DMS 273 (cell line): ENCODE measurements around the gene RGS9BP.
"Not testable (repeated sequence)": the region's sequence is repeated elsewhere in the genome, so short reads cannot be mapped to it uniquely, and the experiment has no call there.

Experiments
- DNase-seq: peaks from one replicate; lab custom pipeline; 2025; ENCODE audit not compliant: unreplicated experiment; lab: John Stamatoyannopoulos, UW

Gene RGS9BP

DNA sequence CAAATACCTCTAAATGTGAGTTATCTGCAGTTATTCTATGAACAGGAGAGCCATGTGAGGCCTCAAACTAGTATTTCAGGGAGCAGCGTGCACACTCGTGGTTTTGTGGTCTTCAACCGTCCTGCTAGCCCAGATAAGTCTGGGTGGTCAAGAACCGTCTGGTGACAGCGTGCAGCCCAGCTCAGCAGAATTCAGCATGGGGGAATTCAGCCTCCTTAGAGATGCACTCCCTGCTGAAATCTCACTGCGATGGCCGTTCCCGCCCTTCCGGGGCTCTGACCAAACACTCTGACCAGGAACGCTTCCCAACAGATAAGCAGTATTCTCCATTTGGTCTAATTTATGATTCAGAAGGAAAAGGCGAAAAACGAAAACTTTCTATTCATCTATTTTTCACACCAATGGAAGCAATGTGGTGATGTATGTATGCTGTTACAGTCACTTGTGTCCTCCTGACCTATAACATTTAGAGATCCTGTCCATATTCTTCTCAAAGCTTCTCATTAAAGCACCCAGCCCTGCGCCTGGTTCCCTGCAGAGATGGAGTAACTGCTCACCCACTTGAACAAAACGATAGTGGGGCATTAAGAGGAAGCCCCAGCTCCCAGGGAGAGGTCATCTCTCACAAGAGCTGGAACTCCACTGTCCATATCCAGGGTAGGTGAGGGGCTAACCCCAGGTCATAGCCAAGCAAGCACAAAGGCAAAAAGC, 3.6 kb upstream of the RGS9BP start:
- DNase-seq: no peak

GRCh38 chr19:32672841-32673240, 2.8 kb upstream of the RGS9BP start:
- no peak for DNase-seq

- no peak for DNase-seq
These were observed 2.1 kb upstream of the RGS9BP start for GRCh38 chr19:32673573-32673972.

GRCh38 chr19:32674153-32674930, 1.3 kb upstream of the RGS9BP start:
- DNase-seq: peak; percentile 42

GRCh38 chr19:32674931-32675719, 523 bp upstream of the RGS9BP start, which contains the start of gene ANKRD27:
Gene ANKRD27, minus strand, starts transcription at chr19:32675180. Its CDS starts 16,165 bp downstream, at chr19:32659015.
- peak; percentile 100 for DNase-seq

- DNase-seq: peak; percentile 63
These were observed 692 bp downstream of the RGS9BP start for GRCh38 chr19:32676186-32676894.

GRCh38 chr19:32676895-32677359, 1.3 kb downstream of the RGS9BP start:
- DNase-seq: no peak

DNA sequence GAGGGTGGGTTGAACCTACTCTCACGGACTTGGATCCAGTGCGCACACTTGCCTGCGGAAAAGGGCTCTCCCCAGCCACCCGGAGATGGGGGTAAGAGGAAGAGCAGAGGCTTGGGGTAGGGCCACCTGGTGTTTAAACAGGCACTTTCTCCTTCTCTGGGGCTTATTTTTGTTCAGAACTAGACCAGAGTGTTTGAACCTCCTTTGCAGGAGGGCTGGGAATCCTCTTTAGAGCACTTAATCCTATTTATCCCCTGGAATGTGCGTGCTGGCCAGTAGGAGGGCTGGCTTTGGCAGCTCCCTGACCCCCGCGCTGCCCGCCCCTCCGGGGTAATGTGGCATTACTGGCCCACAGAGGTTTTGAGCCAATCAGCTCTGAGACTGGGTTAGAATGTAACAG, 2.0 kb downstream of the RGS9BP start:
- DNase-seq: peak; percentile 32

DNA sequence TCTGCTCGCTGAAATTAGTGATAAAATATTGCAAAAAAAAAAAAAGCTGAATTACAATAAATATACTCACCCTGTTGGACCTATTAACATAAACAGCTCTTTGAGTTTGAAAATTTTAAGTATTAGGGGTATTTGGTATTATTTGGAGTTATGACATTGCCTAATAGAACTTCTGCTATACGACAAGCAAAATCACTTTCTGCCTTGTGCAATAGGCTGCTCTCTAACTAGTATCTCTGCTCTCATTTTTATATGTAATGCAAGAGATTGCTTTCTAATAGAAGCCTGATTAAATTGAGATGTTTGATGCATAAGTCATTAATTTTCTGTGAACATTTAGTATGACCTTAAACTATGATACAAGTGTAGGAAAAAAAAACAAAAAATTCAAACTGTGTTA, 5.3 kb downstream of the RGS9BP start:
- no peak for DNase-seq

DNA sequence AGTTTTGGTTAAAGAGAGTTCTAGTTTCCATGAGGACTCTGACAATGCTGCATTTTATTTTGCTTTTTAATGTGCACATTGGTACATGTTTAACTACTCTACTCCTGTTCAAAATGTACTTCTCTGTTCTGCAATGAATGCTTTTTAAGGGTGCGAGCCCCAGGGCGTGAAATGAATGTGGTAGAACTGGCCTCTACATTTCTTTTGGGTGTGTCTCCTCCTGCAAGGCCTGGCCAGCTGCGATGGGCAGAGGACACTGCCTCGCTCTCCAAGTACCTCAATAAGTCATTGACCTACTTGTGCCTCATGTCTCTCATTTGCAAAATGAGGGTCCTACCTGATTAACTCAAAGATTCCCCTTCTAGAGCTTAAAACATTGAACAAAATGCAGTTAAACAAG, 6.7 kb downstream of the RGS9BP start:
- no peak for DNase-seq

DNA sequence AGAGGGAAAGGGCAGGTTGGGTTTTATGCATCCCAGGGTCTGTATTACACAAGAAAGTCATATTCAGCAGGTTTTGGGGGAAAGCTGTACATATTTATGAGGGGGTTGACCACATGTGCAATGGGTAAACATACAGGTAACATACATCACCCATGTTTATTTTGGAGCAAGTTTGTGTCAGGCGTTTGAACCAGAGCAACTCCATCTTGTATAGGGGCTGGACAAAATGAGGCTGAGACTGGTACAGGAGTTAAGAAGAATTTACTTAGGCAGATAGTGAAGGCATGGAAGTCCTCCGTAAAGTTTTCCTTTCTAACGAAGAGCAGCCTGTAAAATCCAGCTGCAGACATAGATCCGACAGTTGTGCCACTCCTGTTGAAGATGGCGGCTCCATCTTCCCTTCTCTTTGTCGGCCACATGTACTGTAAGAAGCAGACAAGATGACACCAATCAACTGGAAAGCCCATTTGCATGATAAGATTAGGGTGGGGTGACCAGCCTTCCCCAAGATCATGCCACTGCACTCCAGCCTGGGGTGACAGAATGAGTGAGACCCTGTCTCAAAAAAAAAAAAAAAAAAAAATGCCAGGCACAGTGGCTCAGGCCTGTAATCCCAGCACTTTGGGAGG, 11.3 kb downstream of the RGS9BP start:
- DNase-seq: no peak

DNA sequence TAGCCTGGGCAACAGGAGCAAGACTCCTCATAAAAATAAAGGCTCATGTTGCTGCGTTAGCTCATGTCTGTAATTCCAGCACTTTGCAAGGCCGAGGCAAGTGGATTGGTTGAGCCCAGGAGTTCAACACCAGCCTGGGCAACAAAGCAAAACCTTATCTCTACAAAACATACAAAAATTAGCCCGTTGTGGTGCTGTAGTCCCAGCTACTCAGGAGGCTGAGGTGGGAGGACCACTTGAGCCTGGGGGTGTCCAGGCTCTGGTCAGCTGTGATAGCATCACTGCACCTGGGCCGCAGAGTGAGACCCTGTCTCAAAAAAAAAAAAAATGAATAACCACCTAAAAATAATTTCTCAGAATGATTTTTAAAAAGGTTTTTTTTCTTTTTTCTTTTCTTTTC, 12.0 kb downstream of the RGS9BP start:
- no peak for DNase-seq

DNA sequence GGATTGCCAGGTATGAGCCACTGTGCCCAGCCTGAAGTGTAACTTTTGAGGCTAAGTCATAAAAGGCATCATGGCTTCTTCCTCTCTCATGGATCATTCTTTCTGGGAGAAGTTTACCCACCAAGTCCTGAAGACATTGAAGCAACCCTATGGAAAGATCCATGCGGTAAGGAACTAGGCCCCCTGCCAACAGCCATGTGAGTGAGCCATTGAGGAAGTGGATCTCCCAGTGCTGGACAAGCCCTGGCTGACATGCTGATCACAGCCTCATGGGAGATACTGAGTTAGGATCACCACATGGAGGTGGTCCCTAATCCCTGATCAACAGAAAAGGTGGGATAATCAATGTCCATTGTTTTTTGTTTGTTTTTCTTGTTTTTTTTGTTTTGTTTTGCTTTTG, 12.7 kb downstream of the RGS9BP start:
- DNase-seq: peak; percentile 11

DNA sequence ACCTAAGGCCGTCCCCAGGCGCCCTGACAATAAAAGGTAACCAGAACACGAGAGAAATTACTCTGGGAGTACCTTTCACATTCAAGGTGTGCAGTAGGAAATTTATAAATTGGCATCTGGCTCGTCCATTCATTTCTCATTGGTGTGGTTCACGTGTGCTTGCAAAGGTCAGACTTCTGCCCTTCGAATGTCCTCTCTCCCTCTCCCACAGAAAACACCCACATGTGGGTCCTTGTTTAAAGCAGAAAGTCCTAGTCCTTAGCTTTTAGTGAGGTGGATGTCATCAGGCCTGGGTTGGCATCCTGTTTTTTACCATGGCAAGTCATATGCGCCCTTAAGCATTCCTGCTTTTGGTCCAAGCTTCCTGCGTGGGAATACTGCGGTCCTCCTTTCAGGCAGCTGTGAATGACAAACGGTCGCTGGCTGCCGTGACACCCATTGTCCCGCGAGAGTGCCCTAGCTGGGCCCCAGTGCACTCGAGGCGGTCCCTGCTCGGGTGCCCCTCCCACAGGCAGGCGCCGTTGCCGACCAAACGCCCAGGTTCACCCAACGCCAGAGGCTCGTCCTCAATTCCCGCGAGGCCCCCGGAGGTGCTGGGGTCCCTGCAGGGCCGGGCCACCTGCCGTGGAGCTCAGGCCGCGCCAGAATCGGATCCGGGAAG, 15.8 kb downstream of the RGS9BP start, which contains the start of gene NUDT19:
Gene NUDT19, plus strand, starts transcription at position 531 of the 661 bp plus-strand sequence. CDS start 140 bp downstream, outside the sequence.
- DNase-seq: peak; percentile 89

DNA sequence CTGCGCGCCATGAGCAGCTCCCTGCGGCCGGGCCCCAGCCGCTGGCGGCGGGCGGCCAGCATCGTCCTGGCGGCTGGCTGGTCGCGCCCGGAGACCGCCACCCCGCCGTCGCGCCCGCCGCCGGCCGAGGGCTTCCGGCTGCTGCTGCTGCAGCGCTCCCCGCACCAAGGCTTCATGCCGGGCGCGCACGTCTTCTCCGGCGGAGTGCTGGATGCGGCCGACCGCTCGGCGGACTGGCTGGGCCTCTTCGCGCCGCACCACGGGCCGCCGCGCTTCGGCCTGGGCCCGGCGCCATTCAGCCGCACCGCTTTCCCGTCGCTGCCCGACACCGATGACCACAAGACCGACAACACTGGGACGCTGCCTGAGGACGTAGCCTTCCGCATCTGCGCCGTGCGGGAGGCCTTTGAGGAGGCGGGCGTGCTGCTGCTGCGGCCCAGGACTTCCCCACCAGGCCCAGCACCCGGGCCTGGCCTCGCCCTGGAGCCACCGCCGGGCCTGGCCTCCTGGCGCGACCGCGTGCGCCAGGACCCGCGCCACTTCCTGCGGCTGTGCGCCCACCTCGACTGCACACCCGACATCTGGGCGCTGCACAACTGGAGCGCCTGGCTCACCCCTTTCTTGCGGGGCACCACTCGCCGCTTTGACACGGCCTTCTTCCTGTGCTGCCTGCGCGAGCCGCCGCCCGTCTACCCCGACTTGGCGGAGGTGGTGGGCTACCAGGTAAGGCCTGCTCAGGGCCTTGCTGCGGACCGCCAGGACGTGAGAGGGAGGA, 16.5 kb downstream of the RGS9BP start:
- DNase-seq: peak; percentile 73

DNA sequence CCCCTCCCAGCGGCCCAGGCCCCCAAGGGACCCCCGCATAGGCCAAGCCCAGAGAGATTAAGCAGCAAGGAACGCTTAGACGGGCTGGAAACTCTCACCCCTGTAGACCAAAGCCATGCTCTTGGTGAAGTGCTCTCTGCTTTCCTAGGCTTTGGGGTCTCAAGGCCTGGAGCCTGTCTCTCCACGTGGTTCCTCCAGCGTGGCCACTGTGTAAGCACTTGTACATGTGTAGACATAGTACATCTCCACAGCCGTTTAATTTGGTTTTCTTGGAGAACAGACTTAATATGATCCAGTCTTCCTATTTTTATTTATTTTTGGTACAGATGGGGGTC, 17.0 kb downstream of the RGS9BP start:
- DNase-seq: peak; percentile 60

- DNase-seq: peak; percentile 14
These were observed 17.8 kb downstream of the RGS9BP start for GRCh38 chr19:32693151-32694108.

DNA sequence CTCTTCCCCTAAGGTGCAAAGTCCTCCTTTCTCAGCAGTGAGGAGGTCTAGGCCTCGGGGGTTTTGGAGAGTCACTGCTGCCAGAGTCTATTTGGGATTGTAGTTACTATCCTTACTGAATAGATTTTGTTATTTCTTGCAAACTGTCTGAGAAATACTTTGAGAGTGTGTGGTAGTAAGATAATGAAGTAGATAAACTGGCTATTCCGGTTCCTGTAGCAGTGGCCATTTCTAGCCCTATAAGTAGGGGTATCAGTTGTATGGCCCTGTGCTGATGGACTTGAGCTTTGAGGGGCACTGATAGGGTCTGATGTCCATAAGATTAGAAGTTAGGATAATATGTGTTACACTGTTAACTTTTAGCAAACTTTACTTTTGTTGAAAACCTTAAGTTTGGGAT, 18.7 kb downstream of the RGS9BP start:
- not testable (repeated sequence) for DNase-seq
